Measurements from ENCODE around the gene FREM2.

The FREM2 gene

DNA sequence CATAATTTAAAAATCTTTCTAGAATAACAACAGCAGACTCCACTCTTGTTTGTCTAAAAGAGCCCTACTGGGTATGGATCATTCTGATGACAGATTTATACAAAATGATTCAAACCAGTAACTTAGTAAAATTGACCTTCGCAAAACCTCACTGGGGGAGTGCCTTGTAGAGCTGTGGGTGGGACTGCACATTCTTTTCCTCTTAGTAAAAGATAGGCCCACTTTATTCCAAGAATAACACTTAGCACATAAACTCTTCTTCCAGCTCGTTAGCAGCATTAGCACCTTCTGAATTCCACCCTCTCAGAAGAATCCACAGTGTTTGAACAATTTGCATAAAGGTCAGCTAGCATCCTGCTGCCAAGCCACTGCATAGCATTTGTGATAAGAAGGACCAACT is 196.9 kb downstream of the FREM2 start:
- TF ChIP-seq EGR1 (IDR thresholded peaks at IDR 0.05) = no peak
- TF ChIP-seq EP300 (IDR thresholded peaks at IDR 0.05; ENCODE audit: borderline replicate concordance) = no peak
- TF ChIP-seq, protein P1, sequence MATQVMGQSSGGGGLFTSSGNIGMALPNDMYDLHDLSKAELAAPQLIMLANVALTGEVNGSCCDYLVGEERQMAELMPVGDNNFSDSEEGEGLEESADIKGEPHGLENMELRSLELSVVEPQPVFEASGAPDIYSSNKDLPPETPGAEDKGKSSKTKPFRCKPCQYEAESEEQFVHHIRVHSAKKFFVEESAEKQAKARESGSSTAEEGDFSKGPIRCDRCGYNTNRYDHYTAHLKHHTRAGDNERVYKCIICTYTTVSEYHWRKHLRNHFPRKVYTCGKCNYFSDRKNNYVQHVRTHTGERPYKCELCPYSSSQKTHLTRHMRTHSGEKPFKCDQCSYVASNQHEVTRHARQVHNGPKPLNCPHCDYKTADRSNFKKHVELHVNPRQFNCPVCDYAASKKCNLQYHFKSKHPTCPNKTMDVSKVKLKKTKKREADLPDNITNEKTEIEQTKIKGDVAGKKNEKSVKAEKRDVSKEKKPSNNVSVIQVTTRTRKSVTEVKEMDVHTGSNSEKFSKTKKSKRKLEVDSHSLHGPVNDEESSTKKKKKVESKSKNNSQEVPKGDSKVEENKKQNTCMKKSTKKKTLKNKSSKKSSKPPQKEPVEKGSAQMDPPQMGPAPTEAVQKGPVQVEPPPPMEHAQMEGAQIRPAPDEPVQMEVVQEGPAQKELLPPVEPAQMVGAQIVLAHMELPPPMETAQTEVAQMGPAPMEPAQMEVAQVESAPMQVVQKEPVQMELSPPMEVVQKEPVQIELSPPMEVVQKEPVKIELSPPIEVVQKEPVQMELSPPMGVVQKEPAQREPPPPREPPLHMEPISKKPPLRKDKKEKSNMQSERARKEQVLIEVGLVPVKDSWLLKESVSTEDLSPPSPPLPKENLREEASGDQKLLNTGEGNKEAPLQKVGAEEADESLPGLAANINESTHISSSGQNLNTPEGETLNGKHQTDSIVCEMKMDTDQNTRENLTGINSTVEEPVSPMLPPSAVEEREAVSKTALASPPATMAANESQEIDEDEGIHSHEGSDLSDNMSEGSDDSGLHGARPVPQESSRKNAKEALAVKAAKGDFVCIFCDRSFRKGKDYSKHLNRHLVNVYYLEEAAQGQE (IDR thresholded peaks at IDR 0.05; ENCODE audit: low read depth) = no peak
- no peak for TF ChIP-seq TAF1 (IDR thresholded peaks at IDR 0.05; ENCODE audit: low read depth)
- TF ChIP-seq RAD21 (IDR thresholded peaks at IDR 0.05; ENCODE audit: low read depth) = no peak
- no peak for TF ChIP-seq FOXM1 (IDR thresholded peaks at IDR 0.05; ENCODE audit: borderline replicate concordance, low read depth)
- no peak for TF ChIP-seq NFIC (IDR thresholded peaks at IDR 0.05)
- TF ChIP-seq TEAD4 (IDR thresholded peaks at IDR 0.05) = no peak
- TF ChIP-seq TCF12 (IDR thresholded peaks at IDR 0.05; ENCODE audit: low read depth) = no peak

DNA sequence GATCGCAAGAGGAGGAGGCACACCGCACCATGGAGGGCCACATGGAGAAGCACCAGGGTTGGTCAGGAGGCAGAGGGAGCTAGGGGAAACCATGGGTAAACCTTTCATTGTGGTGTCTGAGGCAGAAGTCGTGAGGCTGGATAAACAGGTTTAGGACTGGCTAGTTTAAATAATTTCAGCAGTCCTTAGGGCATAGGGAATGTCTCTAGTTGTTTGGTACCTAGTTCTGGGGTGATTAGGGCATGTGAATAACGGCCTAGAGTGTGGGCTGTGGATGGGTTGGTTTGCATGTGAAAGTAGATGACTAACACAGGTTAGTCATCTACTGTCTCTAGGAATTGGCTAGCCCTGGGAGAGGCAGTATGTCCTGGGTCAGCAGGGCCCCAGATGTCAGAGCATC is 201.4 kb downstream of the FREM2 start:
- TF ChIP-seq TAF1 (IDR thresholded peaks at IDR 0.05; ENCODE audit: low read depth) (no peak), CEBPB (IDR thresholded peaks at IDR 0.05) (no peak), NFIC (IDR thresholded peaks at IDR 0.05) (no peak), TEAD4 (IDR thresholded peaks at IDR 0.05) (no peak), EP300 (IDR thresholded peaks at IDR 0.05; ENCODE audit: borderline replicate concordance) (no peak), RAD21 (IDR thresholded peaks at IDR 0.05; ENCODE audit: low read depth) (no peak), EGR1 (IDR thresholded peaks at IDR 0.05) (no peak), CREB1 (IDR thresholded peaks at IDR 0.05; ENCODE audit: low read depth) (no peak), YY1 (IDR thresholded peaks at IDR 0.05; ENCODE audit: low read depth) (no peak)
- TF ChIP-seq, protein P1 (IDR thresholded peaks at IDR 0.05; ENCODE audit: low read depth) = no peak
- TF ChIP-seq, protein P2, sequence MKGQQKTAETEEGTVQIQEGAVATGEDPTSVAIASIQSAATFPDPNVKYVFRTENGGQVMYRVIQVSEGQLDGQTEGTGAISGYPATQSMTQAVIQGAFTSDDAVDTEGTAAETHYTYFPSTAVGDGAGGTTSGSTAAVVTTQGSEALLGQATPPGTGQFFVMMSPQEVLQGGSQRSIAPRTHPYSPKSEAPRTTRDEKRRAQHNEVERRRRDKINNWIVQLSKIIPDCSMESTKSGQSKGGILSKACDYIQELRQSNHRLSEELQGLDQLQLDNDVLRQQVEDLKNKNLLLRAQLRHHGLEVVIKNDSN (IDR thresholded peaks at IDR 0.05) = no peak
- TF ChIP-seq, protein P3, sequence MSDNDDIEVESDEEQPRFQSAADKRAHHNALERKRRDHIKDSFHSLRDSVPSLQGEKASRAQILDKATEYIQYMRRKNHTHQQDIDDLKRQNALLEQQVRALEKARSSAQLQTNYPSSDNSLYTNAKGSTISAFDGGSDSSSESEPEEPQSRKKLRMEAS (IDR thresholded peaks at IDR 0.05) = no peak

DNA sequence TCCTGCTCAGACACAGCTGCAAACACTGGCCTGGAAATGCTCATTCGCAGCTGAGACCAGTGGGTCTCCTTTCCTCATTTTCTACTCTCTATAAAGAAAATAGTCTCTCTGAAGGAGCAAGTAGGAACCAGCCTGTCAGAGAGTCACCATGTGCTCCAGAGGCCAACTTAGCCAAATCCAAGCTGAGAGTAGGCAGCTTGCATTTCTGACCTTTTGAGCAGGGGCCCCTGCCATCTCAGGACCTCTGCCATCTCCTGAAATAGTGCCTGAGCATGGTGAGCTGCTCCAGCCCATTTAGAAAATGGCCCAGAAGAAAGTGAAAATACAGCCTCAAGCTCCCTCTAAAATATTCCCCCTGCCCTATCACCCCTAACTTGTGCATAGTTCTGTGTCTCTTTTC is 208.2 kb downstream of the FREM2 start:
- TF ChIP-seq TEAD4 (IDR thresholded peaks at IDR 0.05) = no peak
- TF ChIP-seq, protein P2 (IDR thresholded peaks at IDR 0.05) = no peak
- TF ChIP-seq EP300 (IDR thresholded peaks at IDR 0.05; ENCODE audit: borderline replicate concordance) = no peak
- no peak for TF ChIP-seq CREB1 (IDR thresholded peaks at IDR 0.05; ENCODE audit: low read depth)
- TF ChIP-seq CEBPB (IDR thresholded peaks at IDR 0.05) = no peak
- TF ChIP-seq YY1 (IDR thresholded peaks at IDR 0.05; ENCODE audit: low read depth) = no peak

DNA sequence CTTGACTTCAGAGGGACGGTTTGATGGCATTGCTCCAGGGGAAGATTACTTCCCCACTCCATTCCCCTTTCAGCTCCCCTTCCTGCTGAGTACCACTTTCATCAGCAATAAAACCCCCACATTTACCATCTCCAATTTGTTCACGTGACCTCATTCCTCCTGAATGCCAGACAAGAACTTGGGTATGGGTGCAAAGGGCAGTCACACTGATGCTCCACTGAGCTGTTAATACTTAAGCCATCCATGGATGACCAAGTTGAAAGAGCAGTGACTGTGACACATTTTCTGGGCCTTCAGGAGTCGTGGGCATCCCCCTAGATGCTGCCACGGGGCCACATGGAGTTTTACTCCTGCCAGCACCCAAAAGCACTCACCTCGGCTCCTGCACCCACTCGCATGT is 210.6 kb downstream of the FREM2 start:
- TF ChIP-seq TCF12 (IDR thresholded peaks at IDR 0.05; ENCODE audit: low read depth) (no peak), CREB1 (IDR thresholded peaks at IDR 0.05; ENCODE audit: low read depth) (no peak), TEAD4 (IDR thresholded peaks at IDR 0.05) (no peak)

DNA sequence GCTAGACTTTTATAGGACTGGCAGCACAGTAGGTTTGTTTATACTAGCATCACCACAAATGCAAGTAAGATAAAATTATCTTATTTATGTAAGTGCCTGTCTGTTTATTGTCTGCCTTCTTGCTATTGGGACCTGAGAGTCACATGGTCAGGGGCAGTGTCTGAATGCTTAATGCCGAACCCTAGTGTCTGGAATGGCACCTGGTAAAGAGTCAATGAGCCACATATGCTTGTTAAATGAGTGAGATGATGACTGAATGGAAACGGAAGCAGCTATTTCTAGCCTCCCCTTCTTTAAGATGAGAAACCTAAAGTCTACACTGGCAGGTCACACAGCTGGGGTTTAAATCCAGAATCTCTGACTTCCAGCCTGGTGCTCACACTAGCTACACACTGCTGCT is 211.6 kb downstream of the FREM2 start:
- TF ChIP-seq, protein P1 (IDR thresholded peaks at IDR 0.05; ENCODE audit: low read depth) = no peak
- no peak for TF ChIP-seq TEAD4 (IDR thresholded peaks at IDR 0.05)

DNA sequence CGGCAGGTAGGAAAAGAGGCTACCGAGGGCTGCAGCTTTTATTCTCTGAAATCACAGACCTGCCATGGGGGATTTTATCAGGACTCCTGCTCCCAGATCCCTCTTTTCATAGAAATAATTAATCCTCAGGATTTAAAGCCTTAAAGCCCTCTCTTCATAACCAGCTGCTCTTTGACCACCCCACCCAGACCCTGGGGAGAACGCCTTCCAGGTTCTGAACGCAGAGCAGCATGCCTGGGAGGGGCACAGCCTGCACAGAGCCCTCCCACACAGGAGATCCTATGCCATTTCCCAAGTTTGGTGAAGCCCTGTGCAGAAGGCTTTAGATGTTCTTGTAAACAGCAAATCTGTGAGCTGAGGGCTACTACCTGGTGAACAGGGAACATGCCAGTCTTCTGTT is 212.7 kb downstream of the FREM2 start:
- TF ChIP-seq TAF1 (IDR thresholded peaks at IDR 0.05; ENCODE audit: low read depth) (no peak), RAD21 (IDR thresholded peaks at IDR 0.05; ENCODE audit: low read depth) (no peak), CEBPB (IDR thresholded peaks at IDR 0.05) (no peak), EGR1 (IDR thresholded peaks at IDR 0.05) (no peak), NFIC (IDR thresholded peaks at IDR 0.05) (no peak), EP300 (IDR thresholded peaks at IDR 0.05; ENCODE audit: borderline replicate concordance) (no peak), TEAD4 (IDR thresholded peaks at IDR 0.05) (no peak), ZBTB7A (IDR thresholded peaks at IDR 0.05; ENCODE audit: low read depth) (no peak), CREB1 (IDR thresholded peaks at IDR 0.05; ENCODE audit: low read depth) (no peak), FOXM1 (IDR thresholded peaks at IDR 0.05; ENCODE audit: borderline replicate concordance, low read depth) (no peak), YY1 (IDR thresholded peaks at IDR 0.05; ENCODE audit: low read depth) (no peak), TCF12 (IDR thresholded peaks at IDR 0.05; ENCODE audit: low read depth) (no peak)
- TF ChIP-seq, protein P1 (IDR thresholded peaks at IDR 0.05; ENCODE audit: low read depth) = no peak
- TF ChIP-seq, protein P3 (IDR thresholded peaks at IDR 0.05) = no peak
- TF ChIP-seq, protein P2 (IDR thresholded peaks at IDR 0.05) = no peak

All from Ishikawa (cell line).